ENCODE data around the gene CHURC1. TPM values are rescaled to one million over a fixed set of nuclear protein-coding genes. Genes with fewer than 3 reads are reported as not detected.
A peak's percentile ranks its signal among the peaks of the same experiment; 100 is the strongest.

CHURC1 gene
- total RNA-seq, 2 experiments from 2014 or later, result 33.0 to 72.5 TPM

DNA sequence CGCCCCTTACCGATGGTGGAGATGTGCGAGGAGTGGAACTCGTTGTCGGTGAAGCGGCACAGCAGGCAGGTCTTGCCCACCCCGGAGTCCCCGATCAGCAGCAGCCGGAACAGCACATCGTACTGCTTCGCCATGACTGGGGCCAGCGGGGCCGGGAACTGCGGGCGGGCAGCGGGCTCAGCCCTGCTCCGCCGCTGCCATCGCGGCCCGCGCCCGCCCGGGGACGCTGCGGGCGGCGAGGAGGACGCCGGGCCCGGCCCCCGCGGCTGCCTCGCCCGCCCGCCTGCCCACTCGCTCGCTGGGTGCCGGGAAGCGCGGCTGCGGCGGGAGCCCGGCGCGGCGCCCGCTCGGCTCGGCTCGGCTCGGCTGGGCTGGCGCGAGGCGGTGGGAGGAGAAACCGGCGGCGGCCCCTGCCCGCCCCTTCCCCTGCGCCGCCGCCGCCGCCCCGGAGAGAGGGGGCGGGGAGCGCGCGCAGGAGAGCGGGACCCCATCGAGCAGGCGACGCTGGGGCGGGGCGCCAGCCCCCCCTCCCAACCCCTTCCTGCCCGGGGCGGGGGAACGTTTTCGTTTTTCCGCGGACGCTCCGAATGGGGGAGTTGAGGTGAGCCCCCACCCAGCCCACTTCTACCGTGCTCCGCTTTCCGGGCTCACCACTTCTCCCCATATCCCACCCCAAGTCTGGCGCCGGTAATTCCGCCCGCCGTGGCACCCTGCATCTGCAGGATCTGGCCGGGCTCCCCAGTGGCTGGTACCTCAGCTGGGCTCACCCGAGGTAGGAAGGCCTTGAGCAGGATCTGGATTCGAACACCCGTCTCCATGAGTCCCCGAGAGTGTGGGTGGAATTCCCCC is 57.9 kb downstream of the CHURC1 start, which contains the start of gene RAB15:
RAB15 (minus strand) TSS at position 394 of the 849 bp plus-strand sequence; CDS start at position 134, 260 bp downstream.
- CTCF ChIA-PET (ENCODE audit: unreplicated experiment), result no interaction called here
- TF ChIP-seq, protein P1, sequence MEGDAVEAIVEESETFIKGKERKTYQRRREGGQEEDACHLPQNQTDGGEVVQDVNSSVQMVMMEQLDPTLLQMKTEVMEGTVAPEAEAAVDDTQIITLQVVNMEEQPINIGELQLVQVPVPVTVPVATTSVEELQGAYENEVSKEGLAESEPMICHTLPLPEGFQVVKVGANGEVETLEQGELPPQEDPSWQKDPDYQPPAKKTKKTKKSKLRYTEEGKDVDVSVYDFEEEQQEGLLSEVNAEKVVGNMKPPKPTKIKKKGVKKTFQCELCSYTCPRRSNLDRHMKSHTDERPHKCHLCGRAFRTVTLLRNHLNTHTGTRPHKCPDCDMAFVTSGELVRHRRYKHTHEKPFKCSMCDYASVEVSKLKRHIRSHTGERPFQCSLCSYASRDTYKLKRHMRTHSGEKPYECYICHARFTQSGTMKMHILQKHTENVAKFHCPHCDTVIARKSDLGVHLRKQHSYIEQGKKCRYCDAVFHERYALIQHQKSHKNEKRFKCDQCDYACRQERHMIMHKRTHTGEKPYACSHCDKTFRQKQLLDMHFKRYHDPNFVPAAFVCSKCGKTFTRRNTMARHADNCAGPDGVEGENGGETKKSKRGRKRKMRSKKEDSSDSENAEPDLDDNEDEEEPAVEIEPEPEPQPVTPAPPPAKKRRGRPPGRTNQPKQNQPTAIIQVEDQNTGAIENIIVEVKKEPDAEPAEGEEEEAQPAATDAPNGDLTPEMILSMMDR (conservative IDR thresholded peaks at IDR 0.05; ENCODE audit: low read length), result no peak
- no peak for TF ChIP-seq EZH2phosphoT487 (IDR thresholded peaks at IDR 0.05; ENCODE audit: borderline replicate concordance, low read depth, low read length)
- Histone ChIP-seq H3K79me2 (ENCODE audit: insufficient read depth, low read depth, low read length) (no peaks in the 10 kb centered on the region), H3K27ac (ENCODE audit: low read depth, low read length, poor library complexity, severe bottlenecking) (no peak within 1 kb of the TSS), H3K4me2 (ENCODE audit: low read length) (peak within 1 kb of the TSS; percentile 67), H4K20me1 (ENCODE audit: insufficient read depth, low read length) (no peaks in the 10 kb centered on the region; the same call in 1 of the 2 replicates), H3K4me3 (ENCODE audit: low read depth, low read length, poor library complexity, severe bottlenecking) (peak within 1 kb of the TSS; percentile 59), H3K9me3 (ENCODE audit: low read length) (no peaks in the 10 kb centered on the region), H3K36me3 (ENCODE audit: insufficient read depth, low read length) (no peaks in the 10 kb centered on the region), H3K4me1 (ENCODE audit: insufficient read depth, low read length, poor library complexity, severe bottlenecking) (peaks cover 11% of the 10 kb centered on the region), H2AFZ (ENCODE audit: low read length) (no peak within 1 kb of the TSS; the same call in 1 of the 2 replicates), H3K9me2 (ENCODE audit: insufficient read depth, low read length) (no peaks in the 10 kb centered on the region)
- intact Hi-C loops (cut with micrococcal nuclease; ENCODE audit: unreplicated experiment), result no loop called here
- POLR2A ChIA-PET, result interaction anchor here (1.0 kb wide), 1 partner anchor 9 kb away, joined by 4 read pairs; no protein-coding TSS in a partner anchor
- BruUV-seq (replicated peaks), result no TSS peak
- peak; percentile 14 for DNase-seq (ENCODE audit: low spot score)

GRCh38 chr14:64973026-64973442 is 58.8 kb downstream of the CHURC1 start:
- Histone ChIP-seq H3K79me2 (ENCODE audit: insufficient read depth, low read depth, low read length) (no peaks in the 10 kb centered on the region), H3K4me2 (ENCODE audit: low read length) (peak overlapping the region; percentile 59; the same call in 1 of the 2 replicates), H3K27ac (ENCODE audit: low read depth, low read length, poor library complexity, severe bottlenecking) (no peak overlapping the region), H3K4me3 (ENCODE audit: low read depth, low read length, poor library complexity, severe bottlenecking) (no peak overlapping the region), H3K9me2 (ENCODE audit: insufficient read depth, low read length) (no peaks in the 10 kb centered on the region), H4K20me1 (ENCODE audit: insufficient read depth, low read length) (no peaks in the 10 kb centered on the region; the same call in 1 of the 2 replicates), H2AFZ (ENCODE audit: low read length) (no peak overlapping the region), H3K4me1 (ENCODE audit: insufficient read depth, low read length, poor library complexity, severe bottlenecking) (peaks cover 11% of the 10 kb centered on the region), H3K36me3 (ENCODE audit: insufficient read depth, low read length) (no peaks in the 10 kb centered on the region), H3K9me3 (ENCODE audit: low read length) (no peaks in the 10 kb centered on the region)
- POLR2A ChIA-PET, result no interaction called here
- CTCF ChIA-PET (ENCODE audit: unreplicated experiment), result no interaction called here
- intact Hi-C loops (cut with micrococcal nuclease; ENCODE audit: unreplicated experiment), result no loop called here
- no peak for TF ChIP-seq EZH2phosphoT487 (IDR thresholded peaks at IDR 0.05; ENCODE audit: borderline replicate concordance, low read depth, low read length)
- TF ChIP-seq, protein P1 (conservative IDR thresholded peaks at IDR 0.05; ENCODE audit: low read length), result no peak
- DNase-seq (ENCODE audit: low spot score), result no peak
- no TSS peak for BruUV-seq (replicated peaks)

- H3K36me3 ChIP-seq (ENCODE audit: insufficient read depth, low read length), result no peaks in the 10 kb centered on the region
- intact Hi-C loops (cut with micrococcal nuclease; ENCODE audit: unreplicated experiment), result no loop called here
- peaks cover 5% of the 10 kb centered on the region for H3K4me1 ChIP-seq (ENCODE audit: insufficient read depth, low read length, poor library complexity, severe bottlenecking)
- no peaks in the 10 kb centered on the region for H3K79me2 ChIP-seq (ENCODE audit: insufficient read depth, low read depth, low read length)
- H3K9me3 ChIP-seq (ENCODE audit: low read length), result no peaks in the 10 kb centered on the region
- BruUV-seq (replicated peaks), result no TSS peak
- TF ChIP-seq, protein P1 (conservative IDR thresholded peaks at IDR 0.05; ENCODE audit: low read length), result no peak
- TF ChIP-seq EZH2phosphoT487 (IDR thresholded peaks at IDR 0.05; ENCODE audit: borderline replicate concordance, low read depth, low read length), result no peak
- no peaks in the 10 kb centered on the region for H3K9me2 ChIP-seq (ENCODE audit: insufficient read depth, low read length)
- no peak overlapping the region for H3K4me2 ChIP-seq (ENCODE audit: low read length)
- no peak overlapping the region for H3K27ac ChIP-seq (ENCODE audit: low read depth, low read length, poor library complexity, severe bottlenecking)
- no peak overlapping the region for H2AFZ ChIP-seq (ENCODE audit: low read length)
- no peaks in the 10 kb centered on the region; the same call in 1 of the 2 replicates for H4K20me1 ChIP-seq (ENCODE audit: insufficient read depth, low read length)
- ChIA-PET CTCF (ENCODE audit: unreplicated experiment) (no interaction called here), POLR2A (interaction anchor here (0.6 kb wide), 1 partner anchor 535 kb away, joined by 4 read pairs; no protein-coding TSS in a partner anchor)
- no peak overlapping the region for H3K4me3 ChIP-seq (ENCODE audit: low read depth, low read length, poor library complexity, severe bottlenecking)
- no peak for DNase-seq (ENCODE audit: low spot score)
Observed at GRCh38 chr14:64973826-64974225, 59.6 kb downstream of the CHURC1 start.

Measured in OCI-LY7 (cell line).